HTR-8/SVneo (cell line): ENCODE data around the gene SLC12A1.

Experiments used
- DNase-seq: peaks from one replicate; pipeline ENCODE4 v3.0.0; 2011; ENCODE audit warnings: low spot score, mixed read lengths; ENCODE audit not compliant: insufficient read length
- FAIRE-seq: peaks from 2 replicates; lab custom pipeline; 2011; peaks lifted over from hg19 to GRCh38; lab: Jason Lieb, UNC

The SLC12A1 gene

GRCh38 chr15:48337607-48338006, 131.5 kb downstream of the SLC12A1 start:
- FAIRE-seq (no peak), DNase-seq (no peak)

GRCh38 chr15:48340111-48340510, 134.0 kb downstream of the SLC12A1 start:
- FAIRE-seq, result no peak
- no peak for DNase-seq

- no peak for FAIRE-seq
- no peak for DNase-seq
These were observed 137.8 kb downstream of the SLC12A1 start for GRCh38 chr15:48343865-48344264.

- FAIRE-seq, result no peak
These were observed 139.4 kb downstream of the SLC12A1 start for GRCh38 chr15:48345516-48345915.

GRCh38 chr15:48352474-48353072, 146.5 kb downstream of the SLC12A1 start:
- FAIRE-seq, result peak; percentile 59
- DNase-seq, result peak; percentile 64

More at GRCh38 chr15:48345516-48345915, 139.4 kb downstream of the SLC12A1 start:
- DNase-seq, result no peak
